Stimulated activated CD8-positive, alpha-beta memory T cell treated with anti-CD3 and anti-CD28 coated beads, Interleukin-2, amount 100 ng/mL, for 1 hour (primary cell): ENCODE measurements around the gene INPP5A.

Experiments used
- DNase-seq, 2 donors: peaks; one replicate each; pipeline ENCODE4 v3.0.0-alpha.2; 2020; ENCODE audit warnings: low read depth in 2 of 2

INPP5A gene

DNA sequence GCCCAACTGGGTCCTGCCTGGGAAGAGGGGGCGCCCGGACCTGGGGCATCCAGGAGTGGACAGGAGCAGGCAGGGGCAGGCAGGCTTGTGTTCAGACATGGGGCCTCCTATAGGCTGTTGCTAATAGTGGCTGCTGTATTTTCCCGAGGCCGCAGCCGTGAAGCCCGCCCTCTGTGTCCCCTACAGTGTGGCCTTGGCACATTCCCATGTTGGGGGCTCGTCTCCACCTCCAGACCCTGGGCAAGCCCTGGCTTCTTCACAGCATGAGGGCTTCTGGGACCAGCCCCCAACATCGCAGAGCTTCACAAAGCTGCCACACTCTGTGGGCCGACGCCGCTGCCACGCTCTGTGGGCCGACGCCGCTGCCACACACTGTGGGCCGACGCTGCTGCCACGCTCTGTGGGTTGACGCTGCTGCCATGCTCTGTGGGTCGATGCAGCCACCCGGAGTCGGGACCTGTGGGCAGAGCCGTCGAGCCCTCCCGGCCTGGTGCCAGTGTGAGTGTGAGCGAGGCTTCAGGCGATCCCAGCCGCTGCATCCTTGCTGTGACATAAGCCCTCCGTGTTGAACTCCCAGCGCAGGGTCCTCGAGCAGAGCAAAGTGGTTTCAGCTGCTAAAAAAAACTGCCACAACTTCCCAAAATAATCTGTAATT is 109.0 kb downstream of the INPP5A start:
- DNase-seq = no peak

DNA sequence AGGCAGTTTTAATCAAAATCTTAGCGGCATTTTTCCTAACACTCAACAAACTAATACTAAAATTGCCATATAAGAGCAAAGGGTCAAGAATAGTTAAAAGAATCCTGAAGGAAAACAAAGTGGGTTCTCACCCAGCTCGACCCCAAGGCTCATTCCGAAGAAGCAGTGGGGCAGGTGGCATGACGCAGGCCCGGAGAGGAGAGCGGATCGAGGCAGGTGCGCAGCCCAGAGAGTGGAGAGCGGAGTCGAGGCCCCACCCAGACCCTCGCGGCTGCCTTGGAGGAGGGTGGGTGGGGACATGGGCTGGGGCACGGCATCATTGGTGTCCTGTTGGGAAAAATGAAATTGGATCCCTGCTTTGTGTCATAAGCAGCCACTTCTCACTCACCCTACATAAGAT is 109.8 kb downstream of the INPP5A start:
- no peak for DNase-seq

GRCh38 chr10:132648072-132648850 is 110.7 kb downstream of the INPP5A start:
- no peak for DNase-seq

GRCh38 chr10:132648851-132649528 is 111.4 kb downstream of the INPP5A start:
- no peak for DNase-seq

DNA sequence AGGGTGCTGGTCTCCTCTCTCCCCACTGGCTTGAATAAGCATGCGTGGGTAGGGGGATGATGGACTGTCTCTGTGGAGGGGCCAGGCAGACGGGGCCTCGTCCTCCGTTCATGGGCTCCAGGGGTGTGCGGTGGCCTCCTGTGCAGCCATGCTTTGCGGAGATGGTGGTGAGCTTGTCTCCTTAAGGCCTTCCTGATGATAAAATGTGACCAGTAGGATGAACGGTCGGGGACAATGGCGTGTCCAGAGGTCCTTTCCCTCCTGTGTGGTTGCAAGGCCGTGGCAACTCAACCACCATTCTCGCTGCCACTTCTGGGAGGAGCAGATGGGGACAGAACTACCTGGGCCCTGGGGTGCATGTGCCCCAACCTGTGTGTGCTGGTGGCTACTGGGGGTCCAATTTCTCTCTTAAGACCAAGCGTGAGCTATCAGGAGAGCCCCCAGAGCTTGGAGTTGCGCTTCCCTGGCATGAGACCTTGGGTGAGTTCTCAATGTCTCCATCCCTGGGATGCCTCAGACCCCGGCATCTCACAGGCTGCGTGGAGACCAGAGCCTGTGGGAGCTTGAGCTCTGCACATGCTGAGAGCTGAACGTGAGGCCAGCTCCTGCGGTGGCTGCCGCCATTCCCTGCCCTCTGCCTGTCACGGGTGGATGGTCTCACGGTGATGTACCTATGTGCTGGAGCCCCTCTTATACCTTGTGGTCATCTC is 112.2 kb downstream of the INPP5A start:
- no peak for DNase-seq

- DNase-seq = no peak
Measured at GRCh38 chr10:132650611-132651250, 113.1 kb downstream of the INPP5A start.

GRCh38 chr10:132651511-132652029 is 114.0 kb downstream of the INPP5A start:
- no peak for DNase-seq

- DNase-seq = no peak
Measured at GRCh38 chr10:132652446-132652845, 114.9 kb downstream of the INPP5A start.

DNA sequence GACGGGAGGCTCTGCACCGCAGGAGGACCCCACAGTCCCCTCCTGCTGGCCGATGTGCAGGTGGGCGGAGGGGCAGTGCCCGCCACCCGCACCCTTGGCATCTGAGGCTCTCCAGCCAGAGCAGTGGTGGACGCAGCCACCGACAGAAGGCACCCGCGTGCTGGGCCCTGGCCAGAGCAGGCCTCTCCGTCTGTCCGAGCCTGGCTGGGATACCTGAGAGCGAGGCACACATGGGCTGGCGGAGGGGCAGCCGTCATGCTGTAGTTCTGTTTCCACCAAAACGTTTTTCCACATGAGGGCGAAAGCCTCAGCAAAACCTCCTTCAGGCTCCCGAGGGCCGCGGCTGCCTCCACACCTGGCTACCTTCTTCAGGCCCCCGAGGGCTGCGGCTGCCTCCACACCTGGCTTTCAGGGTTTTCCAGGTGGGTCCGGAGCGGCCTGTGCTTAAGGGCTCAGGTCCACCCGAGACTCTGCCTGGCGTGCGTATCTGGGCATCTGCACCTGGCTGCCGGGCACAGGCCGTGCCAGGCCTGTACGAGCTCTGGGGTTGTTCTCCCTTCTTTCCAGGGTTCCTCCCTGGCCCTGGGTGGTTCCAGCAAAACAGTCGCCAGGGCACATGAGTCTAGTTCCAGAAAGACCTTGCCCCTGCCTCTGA is 115.5 kb downstream of the INPP5A start:
- DNase-seq = no peak

DNA sequence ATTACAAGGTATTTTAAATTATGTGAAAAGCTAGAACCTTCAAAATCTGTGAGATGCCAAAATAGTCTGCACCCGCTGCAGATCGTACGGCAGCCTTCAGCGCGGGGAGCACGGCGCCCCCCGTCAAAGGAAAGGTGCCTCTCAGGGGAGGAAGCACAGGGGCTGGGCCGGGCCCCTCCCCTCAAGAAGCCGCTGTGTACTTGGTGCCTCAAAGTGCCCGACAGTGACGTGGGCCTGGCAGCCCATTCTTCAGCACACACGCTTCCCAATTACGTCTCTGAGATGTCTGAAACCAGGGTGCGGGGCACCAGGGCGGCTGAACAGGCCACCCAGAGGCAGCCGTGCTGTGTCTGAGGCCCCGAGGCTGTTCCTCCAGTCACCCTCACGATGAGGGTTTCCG is 116.1 kb downstream of the INPP5A start:
- no peak for DNase-seq

GRCh38 chr10:132654121-132654571 is 116.6 kb downstream of the INPP5A start:
- DNase-seq = no peak

DNA sequence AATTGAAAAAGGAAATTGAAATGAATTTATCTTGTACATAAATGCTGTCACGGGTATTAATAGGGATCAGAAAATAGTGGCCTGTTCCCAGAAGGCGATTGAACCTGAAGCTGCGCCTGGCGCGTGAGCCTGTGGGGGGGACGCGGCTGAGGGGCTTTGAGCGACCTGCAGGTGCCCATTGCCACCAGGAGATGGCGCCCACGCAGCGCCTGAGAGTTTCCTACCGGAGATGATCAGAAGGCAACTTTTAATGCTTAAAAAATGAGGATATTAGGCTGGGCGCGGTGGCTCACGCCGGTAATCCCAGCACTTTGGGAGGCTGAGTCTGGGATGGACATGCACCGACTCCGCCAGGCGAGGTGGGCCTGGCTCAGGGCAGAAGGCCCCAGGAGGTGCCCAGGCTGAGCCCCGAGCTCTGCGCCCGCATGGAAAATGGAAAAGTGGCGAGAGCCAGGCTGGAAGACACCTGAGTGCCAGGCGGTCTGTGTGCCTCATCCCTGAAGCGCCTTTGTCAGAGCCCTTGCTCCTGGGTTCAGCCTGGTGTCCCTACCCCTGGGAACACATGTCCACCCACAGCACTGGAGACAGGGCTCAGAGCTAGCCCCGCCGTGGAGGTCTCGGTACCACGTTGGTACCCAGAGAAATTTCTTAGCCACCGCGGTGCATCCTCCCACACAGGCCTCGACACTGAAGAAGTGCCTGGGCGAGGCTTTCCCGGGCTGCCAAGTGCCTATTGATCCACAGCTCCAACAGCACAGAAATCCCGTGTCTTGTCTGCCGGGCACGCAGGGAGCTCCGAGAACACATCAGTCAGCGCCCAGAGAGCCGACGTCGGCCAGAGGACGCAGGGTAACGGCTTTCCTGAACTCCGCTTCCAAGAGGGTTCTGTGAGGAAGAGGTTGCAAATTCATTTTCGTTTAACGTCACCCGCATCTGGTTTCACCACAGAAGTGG is 117.4 kb downstream of the INPP5A start:
- DNase-seq = peak; percentile 22 to 31

DNA sequence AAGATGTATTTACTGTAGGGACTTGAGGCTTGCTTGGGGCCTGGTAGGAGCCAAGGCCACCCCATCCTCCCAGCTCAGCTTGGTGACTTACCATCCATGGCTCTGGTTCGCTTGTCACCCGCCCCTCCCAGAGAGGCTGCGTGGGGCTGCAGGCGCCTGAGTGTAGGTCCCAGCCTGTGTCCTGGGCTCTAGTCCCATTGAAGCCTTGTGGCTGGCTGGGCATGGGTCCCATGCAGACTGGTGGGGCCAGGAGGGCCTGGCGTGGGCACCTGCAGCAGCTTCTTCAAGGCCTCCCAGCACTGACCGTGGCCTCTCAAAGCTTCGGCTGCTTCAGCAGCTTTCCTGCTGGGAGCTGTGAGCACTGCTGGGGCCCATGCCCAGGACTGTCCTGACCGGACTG is 118.1 kb downstream of the INPP5A start:
- no peak for DNase-seq

- DNase-seq = no peak
Measured at GRCh38 chr10:132656283-132657126, 118.9 kb downstream of the INPP5A start.

DNA sequence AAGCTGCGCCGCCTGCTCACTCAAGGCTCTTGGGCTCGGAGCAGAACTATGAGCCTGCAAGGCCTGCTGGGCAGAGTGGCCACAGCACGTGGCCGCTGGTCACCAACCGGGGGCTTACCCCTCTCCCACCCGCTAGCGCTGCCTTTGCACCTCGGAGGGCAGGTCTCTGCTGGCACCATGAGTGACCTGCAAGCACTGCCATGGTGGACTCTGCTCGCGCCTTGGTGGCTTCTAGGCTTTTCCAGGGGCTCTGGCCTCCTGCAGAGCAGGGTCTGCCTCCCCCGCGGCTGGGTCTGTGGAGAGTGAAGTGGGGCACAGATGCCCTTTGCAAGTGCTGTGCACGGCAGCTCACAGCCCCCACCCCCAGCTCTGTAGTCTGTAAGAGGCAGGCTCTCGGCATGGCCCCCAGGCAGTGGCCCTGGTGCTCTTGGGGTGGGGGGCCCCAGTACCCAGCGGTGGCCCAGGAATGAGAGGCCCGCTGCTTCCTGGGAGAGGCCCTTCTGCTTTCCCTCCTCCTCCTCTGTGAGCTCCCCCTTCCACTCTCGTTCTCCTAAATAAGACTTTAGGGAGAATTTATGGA is 119.6 kb downstream of the INPP5A start:
- no peak for DNase-seq

DNA sequence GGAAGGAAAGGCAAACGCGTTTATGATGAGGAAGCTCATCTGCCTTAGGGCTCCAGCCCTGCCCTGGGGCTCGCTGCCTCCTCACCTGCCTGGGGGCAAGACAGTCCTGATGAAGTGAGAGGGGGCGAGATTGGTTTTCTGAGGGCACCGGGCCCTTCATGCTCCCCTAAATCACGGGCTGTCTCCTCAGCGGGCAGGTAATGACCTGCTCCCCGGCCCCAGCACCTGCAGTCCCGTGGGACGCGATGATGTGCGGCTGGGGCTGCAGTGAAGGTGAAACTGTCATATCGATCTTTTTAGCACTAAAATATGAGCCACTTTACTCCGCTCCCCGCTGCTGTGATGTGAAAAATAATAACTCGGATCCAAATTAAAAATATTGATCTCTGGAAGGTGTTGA is 120.2 kb downstream of the INPP5A start:
- no peak for DNase-seq

DNA sequence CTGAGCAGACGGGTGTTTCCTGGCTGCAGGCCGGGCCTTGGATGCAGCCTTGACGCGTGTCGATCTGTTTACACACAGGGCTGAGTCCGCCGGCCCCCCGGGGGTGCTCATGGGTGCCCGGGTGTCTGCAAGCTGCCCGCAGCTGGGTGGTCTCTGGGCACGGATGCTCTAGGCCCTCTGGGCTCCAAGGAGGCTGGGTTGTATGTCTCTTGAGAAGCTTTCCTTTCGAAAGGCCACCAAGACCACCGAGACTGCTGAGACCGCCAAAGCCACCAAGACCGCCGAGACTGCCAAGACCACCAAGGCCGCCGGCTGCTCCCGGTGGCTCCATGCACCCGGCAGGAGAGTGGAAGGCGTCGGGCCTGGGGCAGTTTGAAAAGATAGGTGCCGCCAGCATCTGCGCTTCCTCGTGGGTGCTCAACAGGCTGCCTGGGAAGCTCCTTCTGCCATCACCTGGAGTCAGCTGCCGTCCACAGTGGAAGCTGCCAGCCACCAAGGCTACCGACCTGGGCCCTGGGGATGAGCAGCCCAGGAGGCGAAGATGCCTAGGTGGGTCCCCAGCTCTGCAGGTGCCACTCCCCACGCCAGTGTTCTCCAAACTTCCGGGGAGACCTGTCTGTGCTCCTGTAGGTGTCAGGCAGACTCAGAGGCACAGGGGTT is 121.1 kb downstream of the INPP5A start:
- no peak for DNase-seq
